GM12891 (cell line): ENCODE data around the gene PSMD1.

Experiments
- PAX5 ChIP-seq: IDR thresholded peaks from 2 replicates; pipeline ENCODE4 v1.6.1; 2011; ENCODE audit warnings: low read length, moderate library complexity, mild to moderate bottlenecking; ENCODE audit not compliant: insufficient read depth, severe bottlenecking
- POLR2A ChIP-seq: IDR thresholded peaks from 2 replicates; pipeline ENCODE4 v1.6.1; 2011; ENCODE audit warnings: low read depth, low read length, control low read depth
- TAF1 ChIP-seq: IDR thresholded peaks from 2 replicates; pipeline ENCODE4 v1.6.1; 2011; ENCODE audit warnings: low read depth, low read length, control low read depth

- TF ChIP-seq PAX5 (no peak), TAF1 (no peak), POLR2A (no peak)
Observed at GRCh38 chr2:231177156-231178025, 120.7 kb downstream of the PSMD1 start.
